HepG2 (cell line): ENCODE data around the gene NOTCH4. TPM values are rescaled to one million over a fixed set of nuclear protein-coding genes. Genes with fewer than 3 reads are reported as not detected.
A peak's percentile ranks its signal among the peaks of the same experiment; 100 is the strongest.

Experiments
- GLI4 ChIP-seq: sonication (generic); formaldehyde crosslinking; IDR thresholded peaks from 2 replicates; pipeline ENCODE4 v1.5.1; 2020; ENCODE audit warnings: missing genetic modification reagents, mild to moderate bottlenecking, moderate library complexity, borderline replicate concordance
- NR3C1 ChIP-seq: sonication (generic); formaldehyde crosslinking; IDR thresholded peaks from 2 replicates; pipeline ENCODE4 v1.4.0; 2020; ENCODE audit warnings: missing genetic modification reagents
- PTBP1 ChIP-seq: fragments of 200-400 bp; formaldehyde crosslinking; IDR thresholded peaks from 2 replicates; pipeline ENCODE4 v1.6.1; 2018; ENCODE audit warnings: low read length, low read depth; ENCODE audit not compliant: poor library complexity, severe bottlenecking
- RAD21 ChIP-seq: fragments of 450-650 bp; formaldehyde crosslinking; IDR thresholded peaks from 2 replicates; pipeline ENCODE4 v1.5.0; 2020; ENCODE audit warnings: mild to moderate bottlenecking
- RBAK ChIP-seq: sonication (generic); formaldehyde crosslinking; IDR thresholded peaks from 2 replicates; pipeline ENCODE4 v1.5.1; 2020; ENCODE audit warnings: mild to moderate bottlenecking, missing genetic modification reagents
- RELA ChIP-seq: sonication (generic); formaldehyde crosslinking; IDR thresholded peaks from 2 replicates; pipeline ENCODE4 v1.4.0; 2020; ENCODE audit warnings: missing genetic modification reagents
- TMF1 ChIP-seq: sonication (generic); formaldehyde crosslinking; IDR thresholded peaks from 2 replicates; pipeline ENCODE4 v1.8.1; 2022; ENCODE audit warnings: low read depth, missing genetic modification reagents
- ZBTB8A ChIP-seq: sonication (generic); formaldehyde crosslinking; IDR thresholded peaks from 2 replicates; pipeline ENCODE4 v1.4.0; 2020; ENCODE audit warnings: mild to moderate bottlenecking, low read depth, missing genetic modification reagents, borderline replicate concordance
- ZFP36L1 ChIP-seq: sonication (generic); formaldehyde crosslinking; IDR thresholded peaks from 2 replicates; pipeline ENCODE4 v1.8.0; 2022; ENCODE audit warnings: mild to moderate bottlenecking, missing genetic modification reagents, moderate library complexity
- ZNF251 ChIP-seq: sonication (generic); formaldehyde crosslinking; IDR thresholded peaks from 2 replicates; pipeline ENCODE4 v1.9.0; 2021; ENCODE audit warnings: mild to moderate bottlenecking, missing genetic modification reagents
- ZNF510 ChIP-seq: sonication (generic); formaldehyde crosslinking; IDR thresholded peaks from 2 replicates; pipeline ENCODE4 v1.4.0; 2020; ENCODE audit warnings: low read depth, mild to moderate bottlenecking, missing genetic modification reagents
- ZNF619 ChIP-seq: sonication (generic); formaldehyde crosslinking; IDR thresholded peaks from 2 replicates; pipeline ENCODE4 v1.4.0; 2020; ENCODE audit warnings: mild to moderate bottlenecking, missing genetic modification reagents
- polyA plus RNA-seq, 8 experiments: library from polyadenylated mRNA; depleted of rRNA in 3 of 8; stranded (reverse) in 7 of 8; unstranded in 1 of 8; fragments of >200 nt; fragmentation: Illumina TruSeq in 4 of 8; extraction: Trizol in 4 of 8; gene quantifications; 2 replicates each; pipeline versions ENCODE4 v1.2.1 to v1.2.3, GENCODE V29; 2011 to 2016; ENCODE audit warnings: low read depth in 4 of 8, missing spikeins in 1 of 8, mixed read lengths in 1 of 8; ENCODE audit not compliant: insufficient read depth in 1 of 8
- total RNA-seq, 5 experiments: library from RNA; depleted of rRNA; stranded (reverse); fragments of >200 nt; fragmentation: Illumina TruSeq; extraction: Trizol; gene quantifications; 2 replicates each; pipeline ENCODE4 v1.2.3, GENCODE V29; 2016; ENCODE audit warnings: low read depth in 1 of 5
- TF ChIP-seq, protein P1 (sequence below): sonication (generic); formaldehyde crosslinking; IDR thresholded peaks from 2 replicates; pipeline ENCODE4 v1.8.1; 2023; ENCODE audit warnings: missing genetic modification reagents, inconsistent platforms, borderline replicate concordance
- TF ChIP-seq, protein P2 (sequence below): sonication (generic); formaldehyde crosslinking; IDR thresholded peaks from 2 replicates; pipeline ENCODE4 v1.4.0; 2020; ENCODE audit warnings: low read depth, missing genetic modification reagents
- TF ChIP-seq, protein P3 (sequence below): sonication (generic); formaldehyde crosslinking; IDR thresholded peaks from 2 replicates; pipeline ENCODE4 v1.5.0; 2020; ENCODE audit warnings: mild to moderate bottlenecking, missing genetic modification reagents, moderate library complexity
- TF ChIP-seq, protein P4 (sequence below): fragments of 450-650 bp; IDR thresholded peaks from 2 replicates; pipeline ENCODE4 v1.6.1; 2017
- TF ChIP-seq, protein P5 (sequence below): sonication (generic); formaldehyde crosslinking; IDR thresholded peaks from 2 replicates; pipeline ENCODE4 v1.8.0; 2022; ENCODE audit warnings: low read depth, missing genetic modification reagents

Gene NOTCH4
- total and polyA plus RNA-seq, 2 of the 13 experiments (the other 11 are each of a cell fraction or from before 2014, with no cell fraction given) = 0.51 to 0.83 TPM

DNA sequence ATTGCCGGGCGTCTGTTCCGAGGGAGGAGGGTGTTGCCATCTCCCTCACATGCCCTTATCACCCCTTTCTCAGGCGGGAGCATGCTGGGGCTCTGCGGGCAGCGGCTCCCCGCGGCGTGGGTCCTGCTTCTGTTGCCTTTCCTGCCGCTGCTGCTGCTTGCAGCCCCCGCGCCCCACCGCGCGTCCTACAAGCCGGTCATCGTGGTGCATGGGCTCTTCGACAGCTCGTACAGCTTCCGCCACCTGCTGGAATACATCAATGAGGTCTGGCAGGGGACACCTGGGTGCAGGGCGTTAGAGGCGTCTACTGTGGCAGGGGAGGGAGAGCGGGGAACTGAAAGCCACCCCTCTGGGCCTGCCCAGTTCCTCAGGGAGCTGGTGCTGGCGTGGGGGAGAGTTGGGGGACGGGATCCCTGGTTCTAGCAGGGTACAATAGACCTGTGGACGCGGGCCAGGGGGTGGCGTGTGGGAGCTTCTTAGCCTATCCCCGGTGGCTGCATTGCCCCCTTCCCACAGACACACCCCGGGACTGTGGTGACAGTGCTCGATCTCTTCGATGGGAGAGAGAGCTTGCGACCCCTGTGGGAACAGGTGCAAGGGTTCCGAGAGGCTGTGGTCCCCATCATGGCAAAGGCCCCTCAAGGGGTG, 69.2 kb downstream of the NOTCH4 start (continued):
- TF ChIP-seq TMF1 (CRISPR knock-in tag) = no peak; the same call in 1 of the 2 replicates
- TF ChIP-seq ZNF251 (CRISPR knock-in tag) = no peak
- TF ChIP-seq PTBP1 = no peak
- no peak for TF ChIP-seq RELA
- peak; percentile 62; the same call in 1 of the 2 replicates for TF ChIP-seq ZNF619 (CRISPR knock-in tag)
- TF ChIP-seq, protein P1, sequence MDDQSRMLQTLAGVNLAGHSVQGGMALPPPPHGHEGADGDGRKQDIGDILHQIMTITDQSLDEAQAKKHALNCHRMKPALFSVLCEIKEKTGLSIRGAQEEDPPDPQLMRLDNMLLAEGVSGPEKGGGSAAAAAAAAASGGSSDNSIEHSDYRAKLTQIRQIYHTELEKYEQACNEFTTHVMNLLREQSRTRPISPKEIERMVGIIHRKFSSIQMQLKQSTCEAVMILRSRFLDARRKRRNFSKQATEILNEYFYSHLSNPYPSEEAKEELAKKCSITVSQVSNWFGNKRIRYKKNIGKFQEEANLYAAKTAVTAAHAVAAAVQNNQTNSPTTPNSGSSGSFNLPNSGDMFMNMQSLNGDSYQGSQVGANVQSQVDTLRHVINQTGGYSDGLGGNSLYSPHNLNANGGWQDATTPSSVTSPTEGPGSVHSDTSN (CRISPR knock-in tag) = no peak
- TF ChIP-seq RBAK (CRISPR knock-in tag) = no peak
- TF ChIP-seq, protein P2, sequence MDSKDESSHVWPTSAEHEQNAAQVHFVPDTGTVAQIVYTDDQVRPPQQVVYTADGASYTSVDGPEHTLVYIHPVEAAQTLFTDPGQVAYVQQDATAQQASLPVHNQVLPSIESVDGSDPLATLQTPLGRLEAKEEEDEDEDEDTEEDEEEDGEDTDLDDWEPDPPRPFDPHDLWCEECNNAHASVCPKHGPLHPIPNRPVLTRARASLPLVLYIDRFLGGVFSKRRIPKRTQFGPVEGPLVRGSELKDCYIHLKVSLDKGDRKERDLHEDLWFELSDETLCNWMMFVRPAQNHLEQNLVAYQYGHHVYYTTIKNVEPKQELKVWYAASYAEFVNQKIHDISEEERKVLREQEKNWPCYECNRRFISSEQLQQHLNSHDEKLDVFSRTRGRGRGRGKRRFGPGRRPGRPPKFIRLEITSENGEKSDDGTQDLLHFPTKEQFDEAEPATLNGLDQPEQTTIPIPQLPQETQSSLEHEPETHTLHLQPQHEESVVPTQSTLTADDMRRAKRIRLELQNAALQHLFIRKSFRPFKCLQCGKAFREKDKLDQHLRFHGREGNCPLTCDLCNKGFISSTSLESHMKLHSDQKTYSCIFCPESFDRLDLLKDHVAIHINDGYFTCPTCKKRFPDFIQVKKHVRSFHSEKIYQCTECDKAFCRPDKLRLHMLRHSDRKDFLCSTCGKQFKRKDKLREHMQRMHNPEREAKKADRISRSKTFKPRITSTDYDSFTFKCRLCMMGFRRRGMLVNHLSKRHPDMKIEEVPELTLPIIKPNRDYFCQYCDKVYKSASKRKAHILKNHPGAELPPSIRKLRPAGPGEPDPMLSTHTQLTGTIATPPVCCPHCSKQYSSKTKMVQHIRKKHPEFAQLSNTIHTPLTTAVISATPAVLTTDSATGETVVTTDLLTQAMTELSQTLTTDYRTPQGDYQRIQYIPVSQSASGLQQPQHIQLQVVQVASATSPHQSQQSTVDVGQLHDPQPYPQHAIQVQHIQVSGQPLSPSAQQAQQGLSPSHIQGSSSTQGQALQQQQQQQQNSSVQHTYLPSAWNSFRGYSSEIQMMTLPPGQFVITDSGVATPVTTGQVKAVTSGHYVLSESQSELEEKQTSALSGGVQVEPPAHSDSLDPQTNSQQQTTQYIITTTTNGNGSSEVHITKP (CRISPR knock-in tag) = 0 out of 2 replicates have a peak, but pooled peaks have one; percentile 60
- TF ChIP-seq RAD21 (CRISPR knock-in tag) = peak; percentile 97
- TF ChIP-seq GLI4 (CRISPR knock-in tag) = no peak; the same call in 1 of the 2 replicates
- TF ChIP-seq, protein P3, sequence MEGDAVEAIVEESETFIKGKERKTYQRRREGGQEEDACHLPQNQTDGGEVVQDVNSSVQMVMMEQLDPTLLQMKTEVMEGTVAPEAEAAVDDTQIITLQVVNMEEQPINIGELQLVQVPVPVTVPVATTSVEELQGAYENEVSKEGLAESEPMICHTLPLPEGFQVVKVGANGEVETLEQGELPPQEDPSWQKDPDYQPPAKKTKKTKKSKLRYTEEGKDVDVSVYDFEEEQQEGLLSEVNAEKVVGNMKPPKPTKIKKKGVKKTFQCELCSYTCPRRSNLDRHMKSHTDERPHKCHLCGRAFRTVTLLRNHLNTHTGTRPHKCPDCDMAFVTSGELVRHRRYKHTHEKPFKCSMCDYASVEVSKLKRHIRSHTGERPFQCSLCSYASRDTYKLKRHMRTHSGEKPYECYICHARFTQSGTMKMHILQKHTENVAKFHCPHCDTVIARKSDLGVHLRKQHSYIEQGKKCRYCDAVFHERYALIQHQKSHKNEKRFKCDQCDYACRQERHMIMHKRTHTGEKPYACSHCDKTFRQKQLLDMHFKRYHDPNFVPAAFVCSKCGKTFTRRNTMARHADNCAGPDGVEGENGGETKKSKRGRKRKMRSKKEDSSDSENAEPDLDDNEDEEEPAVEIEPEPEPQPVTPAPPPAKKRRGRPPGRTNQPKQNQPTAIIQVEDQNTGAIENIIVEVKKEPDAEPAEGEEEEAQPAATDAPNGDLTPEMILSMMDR (CRISPR knock-in tag) = peak; percentile 99
- no peak for TF ChIP-seq ZBTB8A (CRISPR knock-in tag)
- TF ChIP-seq ZNF510 (CRISPR knock-in tag) = no peak
- TF ChIP-seq, protein P4, sequence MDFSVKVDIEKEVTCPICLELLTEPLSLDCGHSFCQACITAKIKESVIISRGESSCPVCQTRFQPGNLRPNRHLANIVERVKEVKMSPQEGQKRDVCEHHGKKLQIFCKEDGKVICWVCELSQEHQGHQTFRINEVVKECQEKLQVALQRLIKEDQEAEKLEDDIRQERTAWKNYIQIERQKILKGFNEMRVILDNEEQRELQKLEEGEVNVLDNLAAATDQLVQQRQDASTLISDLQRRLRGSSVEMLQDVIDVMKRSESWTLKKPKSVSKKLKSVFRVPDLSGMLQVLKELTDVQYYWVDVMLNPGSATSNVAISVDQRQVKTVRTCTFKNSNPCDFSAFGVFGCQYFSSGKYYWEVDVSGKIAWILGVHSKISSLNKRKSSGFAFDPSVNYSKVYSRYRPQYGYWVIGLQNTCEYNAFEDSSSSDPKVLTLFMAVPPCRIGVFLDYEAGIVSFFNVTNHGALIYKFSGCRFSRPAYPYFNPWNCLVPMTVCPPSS = no peak
- TF ChIP-seq ZFP36L1 (CRISPR knock-in tag) = no peak
- TF ChIP-seq, protein P5, sequence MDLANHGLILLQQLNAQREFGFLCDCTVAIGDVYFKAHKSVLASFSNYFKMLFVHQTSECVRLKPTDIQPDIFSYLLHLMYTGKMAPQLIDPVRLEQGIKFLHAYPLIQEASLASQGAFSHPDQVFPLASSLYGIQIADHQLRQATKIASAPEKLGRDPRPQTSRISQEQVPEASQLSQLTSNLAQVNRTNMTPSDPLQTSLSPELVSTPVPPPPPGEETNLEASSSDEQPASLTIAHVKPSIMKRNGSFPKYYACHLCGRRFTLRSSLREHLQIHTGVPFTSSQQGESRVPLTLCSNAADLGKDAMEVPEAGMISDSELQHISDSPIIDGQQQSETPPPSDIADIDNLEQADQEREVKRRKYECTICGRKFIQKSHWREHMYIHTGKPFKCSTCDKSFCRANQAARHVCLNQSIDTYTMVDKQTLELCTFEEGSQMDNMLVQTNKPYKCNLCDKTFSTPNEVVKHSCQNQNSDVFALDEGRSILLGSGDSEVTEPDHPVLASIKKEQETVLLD (CRISPR knock-in tag) = peak; percentile 34; the same call in 1 of the 2 replicates
- TF ChIP-seq NR3C1 (CRISPR knock-in tag) = no peak
